Caco-2 (cell line): ENCODE results near the gene PPP1R27. TPM values are rescaled to one million over a fixed set of nuclear protein-coding genes. Genes with fewer than 3 reads are reported as not detected.

Experiments used
- BruUV-seq: library from RNA; stranded (reverse); fragments of 400-500 nt; replicated peaks from 2 replicates; lab custom pipeline; 2021; lab: Mats Ljungman, UMichigan
- CTCF ChIA-PET: fragments of 300-600 bp; sonication (Branson Sonifier 250); formaldehyde crosslinking; loops from one replicate; lab custom pipeline; 2022; ENCODE audit warnings: antibody characterized with exemption; lab: Charles Lee
- POLR2A ChIA-PET: fragments of 300-600 bp; sonication (Branson Sonifier 250); formaldehyde crosslinking; loops from one replicate; lab custom pipeline; 2022; ENCODE audit warnings: antibody characterized with exemption; lab: Charles Lee
- DNase-seq, 2 experiments: peaks; one replicate each; pipeline versions ENCODE4 v3.0.0 to v3.0.0-alpha.2; 2020 to 2022
- H3K27me3 ChIP-seq: replicated peaks from 2 replicates; pipeline ENCODE4 v1.6.0; 2011; ENCODE audit warnings: low read length; ENCODE audit not compliant: control insufficient read depth, insufficient read depth
- H3K36me3 ChIP-seq: 2 replicates; pipeline ENCODE4 v1.5.1; 2011; ENCODE audit warnings: low read length; ENCODE audit not compliant: control insufficient read depth, insufficient read depth
- H3K4me1 ChIP-seq: fragments of 250-450 bp; sonication (Bioruptor Pico); 2 replicates; pipeline ENCODE4 v1.5.1; 2020; ENCODE audit warnings: mild to moderate bottlenecking
- H3K4me3 ChIP-seq: 2 replicates; pipeline ENCODE4 v1.5.1; 2011; ENCODE audit warnings: low read depth, mild to moderate bottlenecking, control low read depth, low read length
- H3K9me3 ChIP-seq: fragments of 250-450 bp; sonication (Bioruptor Pico); 2 replicates; pipeline ENCODE4 v1.5.1; 2020; ENCODE audit warnings: mild to moderate bottlenecking, moderate library complexity
- H3K27ac Mint-ChIP-seq: one replicate; pipeline ENCODE4 v1.8.0; 2022; ENCODE audit warnings: mixed read lengths; ENCODE audit not compliant: unreplicated experiment
- H3K27me3 Mint-ChIP-seq: one replicate; pipeline ENCODE4 v1.8.0; 2022; ENCODE audit warnings: mixed read lengths; ENCODE audit not compliant: insufficient read depth, unreplicated experiment
- H3K36me3 Mint-ChIP-seq: one replicate; pipeline ENCODE4 v1.8.0; 2022; ENCODE audit warnings: mild to moderate bottlenecking, mixed read lengths; ENCODE audit not compliant: insufficient read depth, unreplicated experiment
- H3K4me1 Mint-ChIP-seq: one replicate; pipeline ENCODE4 v1.8.0; 2022; ENCODE audit warnings: low read depth, mixed read lengths; ENCODE audit not compliant: unreplicated experiment
- H3K4me3 Mint-ChIP-seq: one replicate; pipeline ENCODE4 v1.8.0; 2022; ENCODE audit warnings: mild to moderate bottlenecking, moderate library complexity, mixed read lengths; ENCODE audit not compliant: unreplicated experiment
- H3K9me3 Mint-ChIP-seq: one replicate; pipeline ENCODE4 v1.8.0; 2022; ENCODE audit warnings: mixed read lengths; ENCODE audit not compliant: unreplicated experiment
- CTCF ChIP-seq, 2 experiments: fragments of 200-600 bp in 1 of 2; IDR thresholded peaks; 1 replicate in 1 of 2; 2 replicates in 1 of 2; pipeline versions ENCODE4 v1.5.1 to v1.8.0; 2011 to 2022; ENCODE audit warnings: antibody characterized with exemption in 1 of 2, control low read depth in 1 of 2, inconsistent platforms in 1 of 2, low read depth in 1 of 2, low read length in 1 of 2, mild to moderate bottlenecking in 1 of 2, moderate library complexity in 1 of 2; ENCODE audit not compliant: insufficient read depth in 1 of 2, severe bottlenecking in 1 of 2, unreplicated experiment in 1 of 2
- intact Hi-C: fragments of 100-400 bp; cut with micrococcal nuclease; formaldehyde crosslinking; loops from one replicate; pipeline ENCODE4 v1.10.0; 2022; ENCODE audit not compliant: unreplicated experiment
- total RNA-seq: library from RNA; stranded (reverse); gene quantifications from 2 replicates; pipeline ENCODE4 v1.2.3, GENCODE V29; 2022

The PPP1R27 gene
- total RNA-seq, 1 experiment from 2014 or later: 0.93 TPM

- Mint-ChIP-seq H3K27ac (no peak overlapping the region), H3K36me3 (peaks cover 8% of the 10 kb centered on the region), H3K27me3 (peaks cover 24% of the 10 kb centered on the region), H3K4me1 (peaks cover 11% of the 10 kb centered on the region), H3K9me3 (peaks cover 10% of the 10 kb centered on the region), H3K4me3 (peak overlapping the region; percentile 55)
- DNase-seq: no peak
- no peaks in the 10 kb centered on the region for H3K36me3 ChIP-seq
- BruUV-seq: no TSS peak
- H3K27me3 ChIP-seq: no peaks in the 10 kb centered on the region
- intact Hi-C loops: no loop called here
- H3K9me3 ChIP-seq: no peaks in the 10 kb centered on the region
- peak overlapping the region; percentile 32 for H3K4me3 ChIP-seq
- POLR2A ChIA-PET: interaction anchor here (0.5 to 0.8 kb wide), 3 partner anchors 22 to 510 kb away, joined by 3 to 4 read pairs (median 4); partner anchors contain the start of genes MCRIP1 and SLC38A10
- CTCF ChIA-PET: interaction anchor here (0.6 to 0.9 kb wide), 3 partner anchors 70 to 146 kb away, joined by 3 to 11 read pairs (median 3); partner anchors contain the start of gene MRPL12
- no peak for TF ChIP-seq CTCF (IDR thresholded peaks at IDR 0.05; ENCODE audit: insufficient read depth in 1 of 2, low read depth in 1 of 2, low read length in 1 of 2, severe bottlenecking in 1 of 2, unreplicated experiment in 1 of 2)
- H3K4me1 ChIP-seq: peaks cover 14% of the 10 kb centered on the region
Measured at GRCh38 chr17:81804559-81805399, 30.1 kb downstream of the PPP1R27 start.

- no peak for TF ChIP-seq CTCF (IDR thresholded peaks at IDR 0.05; ENCODE audit: insufficient read depth in 1 of 2, low read depth in 1 of 2, low read length in 1 of 2, severe bottlenecking in 1 of 2, unreplicated experiment in 1 of 2)
- Histone ChIP-seq H3K9me3 (no peaks in the 10 kb centered on the region), H3K4me1 (peaks cover 14% of the 10 kb centered on the region), H3K27me3 (no peaks in the 10 kb centered on the region), H3K36me3 (no peaks in the 10 kb centered on the region), H3K4me3 (peak within 1 kb of the TSS; percentile 32)
- Mint-ChIP-seq H3K36me3 (no peaks in the 10 kb centered on the region), H3K27me3 (peaks cover 18% of the 10 kb centered on the region), H3K27ac (no peak within 1 kb of the TSS), H3K4me1 (peaks cover 6% of the 10 kb centered on the region), H3K4me3 (peak within 1 kb of the TSS; percentile 55), H3K9me3 (peaks cover 9% of the 10 kb centered on the region)
- no peak for DNase-seq
- intact Hi-C loops: no loop called here
- ChIA-PET POLR2A (no interaction called here), CTCF (no interaction called here)
- BruUV-seq: no TSS peak
Measured at GRCh38 chr17:81803728-81804558, 30.9 kb downstream of the PPP1R27 start, which contains the start of gene GCGR. TSS of gene GCGR (plus strand) at chr17:81804150. CDS start at chr17:81809019, 4,869 bp downstream.
